ENCODE data around the gene ADGRG3.
"Not testable (repeated sequence)": the region's sequence is repeated elsewhere in the genome, so short reads cannot be mapped to it uniquely, and the experiment has no call there.

GRCh38 chr16:57671451-57671850, 3.3 kb downstream of the ADGRG3 start:
- TF ChIP-seq CTCF (IDR thresholded peaks at IDR 0.05; ENCODE audit: low read depth, low read length, poor library complexity, severe bottlenecking); EZH2phosphoT487 (IDR thresholded peaks at IDR 0.05; ENCODE audit: borderline replicate concordance, low read length): not testable (repeated sequence)

Measured in DOHH2 (cell line).